DOHH2 (cell line): ENCODE results near the gene C8A.

ENCODE experiments used
- H3F3A ChIP-seq: fragments of 200-600 bp; sonication (generic), shearing (Covaris generic); 2 replicates; pipeline ENCODE4 v1.6.0; 2016; ENCODE audit warnings: antibody characterized with exemption, mild to moderate bottlenecking; ENCODE audit not compliant: control insufficient read depth, insufficient read depth
- H3K27ac ChIP-seq: fragments of 200-600 bp; sonication (generic); 2 replicates; pipeline ENCODE4 v1.5.1; 2014; ENCODE audit warnings: low read depth, mild to moderate bottlenecking, low read length, moderate library complexity
- H3K27me3 ChIP-seq: fragments of 200-600 bp; sonication (generic); 2 replicates; pipeline ENCODE4 v1.6.1; 2014; ENCODE audit warnings: mild to moderate bottlenecking, low read length, mixed read lengths; ENCODE audit not compliant: control insufficient read depth
- H3K36me3 ChIP-seq: fragments of 200-600 bp; sonication (generic); 2 replicates; pipeline ENCODE4 v1.6.1; 2014; ENCODE audit warnings: mild to moderate bottlenecking, low read length, moderate library complexity, mixed read lengths; ENCODE audit not compliant: control insufficient read depth
- H3K4me1 ChIP-seq: fragments of 200-600 bp; sonication (generic); 2 replicates; pipeline ENCODE4 v1.6.1; 2014; ENCODE audit warnings: mild to moderate bottlenecking, low read length, mixed read lengths; ENCODE audit not compliant: control insufficient read depth
- H3K4me2 ChIP-seq: fragments of 200-600 bp; sonication (generic); 2 replicates; pipeline ENCODE4 v1.6.0; 2014; ENCODE audit warnings: mild to moderate bottlenecking, low read length, moderate library complexity
- H3K4me3 ChIP-seq: fragments of 200-600 bp; sonication (generic); 2 replicates; pipeline ENCODE4 v1.5.1; 2014; ENCODE audit warnings: mild to moderate bottlenecking, low read length, mixed read lengths
- H3K79me2 ChIP-seq: fragments of 200-600 bp; sonication (generic); 2 replicates; pipeline ENCODE4 v1.6.1; 2014; ENCODE audit warnings: mild to moderate bottlenecking, low read length, mixed read lengths; ENCODE audit not compliant: control insufficient read depth
- H3K9me2 ChIP-seq: fragments of 200-600 bp; sonication (generic); replicated peaks from 2 replicates; pipeline ENCODE4 v1.6.1; 2014; ENCODE audit warnings: mild to moderate bottlenecking, low read length, mixed read lengths; ENCODE audit not compliant: control insufficient read depth
- H3K9me3 ChIP-seq: fragments of 200-600 bp; sonication (generic); 2 replicates; pipeline ENCODE4 v1.6.1; 2014; ENCODE audit warnings: antibody characterized with exemption, low read length, mixed read lengths; ENCODE audit not compliant: control insufficient read depth, insufficient read depth
- H4K20me1 ChIP-seq: fragments of 200-600 bp; sonication (generic); 2 replicates; pipeline ENCODE4 v1.6.0; 2014; ENCODE audit warnings: low read depth, mild to moderate bottlenecking, antibody characterized with exemption, low read length, moderate library complexity; ENCODE audit not compliant: control insufficient read depth, insufficient read depth
- CTCF ChIP-seq: fragments of 200-600 bp; sonication (generic); IDR thresholded peaks from one replicate; pipeline ENCODE4 v1.5.1; 2014; ENCODE audit warnings: antibody characterized with exemption, mild to moderate bottlenecking, low read depth, low read length; ENCODE audit not compliant: poor library complexity, severe bottlenecking
- EZH2phosphoT487 ChIP-seq: fragments of 200-600 bp; sonication (generic); IDR thresholded peaks from 2 replicates; pipeline ENCODE4 v1.6.1; 2017; ENCODE audit warnings: borderline replicate concordance, mild to moderate bottlenecking, antibody characterized with exemption, low read length, moderate library complexity, mixed read lengths

C8A gene

GRCh38 chr1:56916630-56917029 lies 62.0 kb downstream of the C8A start:
- no peaks in the 10 kb centered on the region for H3K9me3 ChIP-seq
- H3K36me3 ChIP-seq = no peaks in the 10 kb centered on the region
- no peaks in the 10 kb centered on the region for H3K79me2 ChIP-seq
- no peaks in the 10 kb centered on the region for H3K4me1 ChIP-seq
- TF ChIP-seq EZH2phosphoT487 (no peak), CTCF (no peak)
- no peak overlapping the region for H3K4me3 ChIP-seq
- H3K27me3 ChIP-seq = no peaks in the 10 kb centered on the region
- H4K20me1 ChIP-seq = no peaks in the 10 kb centered on the region
- no peak overlapping the region for H3K27ac ChIP-seq
- no peaks in the 10 kb centered on the region for H3F3A ChIP-seq
- H3K9me2 ChIP-seq = no peaks in the 10 kb centered on the region
- H3K4me2 ChIP-seq = no peak overlapping the region

- Histone ChIP-seq H3K4me2 (no peak overlapping the region), H3K79me2 (no peaks in the 10 kb centered on the region), H3K27me3 (no peaks in the 10 kb centered on the region)
These were observed 62.8 kb downstream of the C8A start for GRCh38 chr1:56917356-56917755.

GRCh38 chr1:56920591-56921001 lies 66.0 kb downstream of the C8A start:
- Histone ChIP-seq H3K4me1 (no peaks in the 10 kb centered on the region), H3K9me3 (no peaks in the 10 kb centered on the region), H3K79me2 (no peaks in the 10 kb centered on the region), H4K20me1 (no peaks in the 10 kb centered on the region), H3F3A (no peaks in the 10 kb centered on the region), H3K27me3 (no peaks in the 10 kb centered on the region), H3K27ac (no peak overlapping the region), H3K4me2 (no peak overlapping the region), H3K4me3 (no peak overlapping the region), H3K9me2 (no peaks in the 10 kb centered on the region), H3K36me3 (no peaks in the 10 kb centered on the region)
- TF ChIP-seq CTCF (no peak), EZH2phosphoT487 (no peak)

More at GRCh38 chr1:56917356-56917755, 62.8 kb downstream of the C8A start:
- H3F3A ChIP-seq = no peaks in the 10 kb centered on the region
- no peak overlapping the region for H3K27ac ChIP-seq
- no peaks in the 10 kb centered on the region for H3K4me1 ChIP-seq
- H3K9me2 ChIP-seq = no peaks in the 10 kb centered on the region
- H4K20me1 ChIP-seq = no peaks in the 10 kb centered on the region
- no peaks in the 10 kb centered on the region for H3K9me3 ChIP-seq
- no peak for TF ChIP-seq CTCF
- TF ChIP-seq EZH2phosphoT487 = no peak
- H3K36me3 ChIP-seq = no peaks in the 10 kb centered on the region
- no peak overlapping the region for H3K4me3 ChIP-seq

- H3K27me3 ChIP-seq = no peaks in the 10 kb centered on the region
- no peaks in the 10 kb centered on the region for H3K9me3 ChIP-seq
- H3F3A ChIP-seq = no peaks in the 10 kb centered on the region
- no peaks in the 10 kb centered on the region for H3K36me3 ChIP-seq
- H3K79me2 ChIP-seq = no peaks in the 10 kb centered on the region
- H3K4me2 ChIP-seq = no peak overlapping the region
- no peaks in the 10 kb centered on the region for H4K20me1 ChIP-seq
- TF ChIP-seq EZH2phosphoT487 (no peak), CTCF (no peak)
- H3K4me3 ChIP-seq = no peak overlapping the region
- no peak overlapping the region for H3K27ac ChIP-seq
- no peaks in the 10 kb centered on the region for H3K9me2 ChIP-seq
- H3K4me1 ChIP-seq = no peaks in the 10 kb centered on the region
These were observed 66.9 kb downstream of the C8A start for GRCh38 chr1:56921479-56921878.
